Endothelial cell of umbilical vein (primary cell): Measurements from ENCODE around the gene CYTH2. TPM values are rescaled to one million over a fixed set of nuclear protein-coding genes. Genes with fewer than 3 reads are reported as not detected.
"Not testable (repeated sequence)": the region's sequence is repeated elsewhere in the genome, so short reads cannot be mapped to it uniquely, and the experiment has no call there.

Experiments used
- BruUV-seq: library from RNA; stranded (reverse); fragments of 400-500 nt; replicated peaks from 2 replicates; lab custom pipeline; 2021; lab: Mats Ljungman, UMichigan
- CTCF ChIA-PET: fragments of 300-600, 350-600 bp; sonication (Branson Sonifier 250); formaldehyde crosslinking; loops from one replicate; lab custom pipeline; 2021; ENCODE audit warnings: antibody characterized with exemption, inconsistent platforms; lab: Charles Lee
- POLR2A ChIA-PET: fragments of 300-600, 350-600 bp; sonication (Branson Sonifier 250); formaldehyde crosslinking; loops from one replicate; lab custom pipeline; 2021; ENCODE audit warnings: antibody characterized with exemption, inconsistent platforms; lab: Charles Lee
- DNase-seq: peaks from one replicate; pipeline ENCODE4 v3.0.0-alpha.2; 2011; ENCODE audit warnings: low read depth, low spot score
- FAIRE-seq: peaks from 2 replicates; lab custom pipeline; 2011; peaks lifted over from hg19 to GRCh38; lab: Jason Lieb, UNC
- H2AFZ ChIP-seq: 2 replicates; pipeline ENCODE4 v1.6.0; 2012; ENCODE audit warnings: low read depth, low read length, control low read depth, inconsistent platforms
- H3K27ac ChIP-seq: 2 replicates; pipeline ENCODE4 v1.5.1; 2011; ENCODE audit warnings: low read depth, mild to moderate bottlenecking, control low read depth, low read length, moderate library complexity; ENCODE audit not compliant: insufficient read depth
- H3K27me3 ChIP-seq, 2 experiments: 2 replicates each; pipeline versions ENCODE4 v1.6.0 to v1.6.1; 2011; ENCODE audit warnings: low read length in 2 of 2, mixed read lengths in 1 of 2; ENCODE audit not compliant: control insufficient read depth in 2 of 2, insufficient read depth in 2 of 2
- H3K36me3 ChIP-seq, 2 experiments: 2 replicates in 1 of 2; 3 replicates in 1 of 2; pipeline ENCODE4 v1.5.1; 2011; ENCODE audit warnings: low read length in 2 of 2, mild to moderate bottlenecking in 1 of 2, moderate library complexity in 1 of 2; ENCODE audit not compliant: control insufficient read depth in 2 of 2, insufficient read depth in 2 of 2; ENCODE audit errors: extremely low read depth in 1 of 2
- H3K4me1 ChIP-seq: 3 replicates; pipeline ENCODE4 v1.5.1; 2011; ENCODE audit warnings: mild to moderate bottlenecking, low read length; ENCODE audit not compliant: control insufficient read depth, insufficient read depth; ENCODE audit errors: extremely low read depth
- H3K4me2 ChIP-seq: 2 replicates; pipeline ENCODE4 v1.6.1; 2011; ENCODE audit warnings: low read length, control low read depth, mixed read lengths; ENCODE audit not compliant: insufficient read depth
- H3K4me3 ChIP-seq, 3 experiments: fragments of 200-600 bp in 1 of 3; sonication (generic), shearing (Covaris generic) in 1 of 3; replicated peaks in 1 of 3; 2 replicates each; pipeline ENCODE4 v1.5.1; 2011 to 2016; ENCODE audit warnings: control low read depth in 3 of 3, low read length in 3 of 3, mild to moderate bottlenecking in 2 of 3, inconsistent platforms in 1 of 3, low read depth in 1 of 3, moderate library complexity in 1 of 3; ENCODE audit not compliant: insufficient read depth in 1 of 3
- H3K79me2 ChIP-seq: 2 replicates; pipeline ENCODE4 v1.6.0; 2012; ENCODE audit warnings: low read length, inconsistent platforms; ENCODE audit not compliant: control insufficient read depth, insufficient read depth
- H3K9ac ChIP-seq: replicated peaks from 2 replicates; pipeline ENCODE3; 2011; ENCODE audit warnings: low read length, control low read depth; ENCODE audit not compliant: insufficient read depth; ENCODE audit errors: extremely low read depth
- H3K9me1 ChIP-seq: replicated peaks from 3 replicates; pipeline ENCODE4 v1.6.0; 2011; ENCODE audit warnings: mild to moderate bottlenecking, low read length; ENCODE audit not compliant: control insufficient read depth, insufficient read depth; ENCODE audit errors: extremely low read depth
- H3K9me3 ChIP-seq: replicated peaks from 2 replicates; pipeline ENCODE4 v1.5.1; 2012; ENCODE audit warnings: low read length, inconsistent platforms; ENCODE audit not compliant: control insufficient read depth, insufficient read depth
- H4K20me1 ChIP-seq: replicated peaks from 2 replicates; pipeline ENCODE3; 2011; ENCODE audit warnings: mild to moderate bottlenecking, low read length; ENCODE audit not compliant: control insufficient read depth, insufficient read depth; ENCODE audit errors: extremely low read depth
- EZH2 ChIP-seq: IDR thresholded peaks from 2 replicates; pipeline ENCODE4 v1.6.1; 2012; ENCODE audit warnings: borderline replicate concordance, low read depth, mild to moderate bottlenecking, moderate library complexity, low read length, inconsistent platforms; ENCODE audit not compliant: severe bottlenecking
- FOS ChIP-seq: IDR thresholded peaks from 2 replicates; pipeline ENCODE4 v1.6.1; 2011; ENCODE audit warnings: mild to moderate bottlenecking, low read length, moderate library complexity, borderline replicate concordance; ENCODE audit not compliant: insufficient read depth
- GATA2 ChIP-seq: IDR thresholded peaks from 2 replicates; pipeline ENCODE4 v1.7.0; 2011; ENCODE audit warnings: low read depth, mild to moderate bottlenecking, moderate library complexity, mixed read lengths, low read length; ENCODE audit not compliant: insufficient read length, insufficient read depth
- JUN ChIP-seq: IDR thresholded peaks from 2 replicates; pipeline ENCODE4 v1.6.1; 2011; ENCODE audit warnings: borderline replicate concordance, low read depth; ENCODE audit not compliant: insufficient read length, insufficient read depth
- MYC ChIP-seq: IDR thresholded peaks from one replicate; pipeline ENCODE4 v1.6.1; 2011; ENCODE audit warnings: mild to moderate bottlenecking, low read depth, low read length
- POLR2A ChIP-seq: IDR thresholded peaks from 2 replicates; pipeline ENCODE4 v1.6.1; 2012; ENCODE audit warnings: low read depth, mild to moderate bottlenecking, control low read depth, low read length
- POLR2AphosphoS5 ChIP-seq: IDR thresholded peaks from 2 replicates; pipeline ENCODE4 v1.6.1; 2012; ENCODE audit warnings: low read depth, mild to moderate bottlenecking, control low read depth, low read length, moderate library complexity; ENCODE audit not compliant: insufficient read depth
- dilution Hi-C: fragments of 300-500 bp; cut with MboI; formaldehyde crosslinking; loops from one replicate; pipeline ENCODE4 v1.15.0; 2019; ENCODE audit warnings: low sequenced_read_pairs; ENCODE audit not compliant: extremely low pct_ligation_motif_present
- intact Hi-C: fragments of 100-400 bp; cut with micrococcal nuclease; formaldehyde crosslinking; loops from one replicate; pipeline ENCODE4 v1.10.0; 2022
- polyA plus RNA-seq, 4 experiments: library from polyadenylated mRNA; depleted of rRNA in 3 of 4; stranded (reverse) in 3 of 4; unstranded in 1 of 4; fragments of >200 nt; gene quantifications; 2 replicates each; pipeline versions ENCODE4 v1.2.1 to v1.2.3, GENCODE V29; 2011 to 2012; ENCODE audit warnings: missing spikeins in 1 of 4
- total RNA-seq: library from RNA; stranded (reverse); gene quantifications from 2 replicates; pipeline ENCODE4 v1.2.3, GENCODE V29; 2021
- TF ChIP-seq, protein P1 (sequence below): IDR thresholded peaks from 2 replicates; pipeline ENCODE4 v1.6.1; 2011; ENCODE audit not compliant: insufficient read depth, insufficient read length
- TF ChIP-seq, protein P2 (sequence below), 2 donors: IDR thresholded peaks; 1 replicate in 1 of 2; 2 replicates in 1 of 2; pipeline ENCODE4 v1.5.1; 2011; ENCODE audit warnings: low read length in 2 of 2, mild to moderate bottlenecking in 2 of 2, moderate library complexity in 2 of 2, control low read depth in 1 of 2, inconsistent platforms in 1 of 2, low read depth in 1 of 2; ENCODE audit not compliant: insufficient read depth in 1 of 2; ENCODE audit errors: extremely low read depth in 1 of 2

The CYTH2 gene
- total and polyA plus RNA-seq, 2 donors (not counting 3 experiments of a cell fraction or from before 2014, with no cell fraction given) = 98.4 to 119 TPM

DNA sequence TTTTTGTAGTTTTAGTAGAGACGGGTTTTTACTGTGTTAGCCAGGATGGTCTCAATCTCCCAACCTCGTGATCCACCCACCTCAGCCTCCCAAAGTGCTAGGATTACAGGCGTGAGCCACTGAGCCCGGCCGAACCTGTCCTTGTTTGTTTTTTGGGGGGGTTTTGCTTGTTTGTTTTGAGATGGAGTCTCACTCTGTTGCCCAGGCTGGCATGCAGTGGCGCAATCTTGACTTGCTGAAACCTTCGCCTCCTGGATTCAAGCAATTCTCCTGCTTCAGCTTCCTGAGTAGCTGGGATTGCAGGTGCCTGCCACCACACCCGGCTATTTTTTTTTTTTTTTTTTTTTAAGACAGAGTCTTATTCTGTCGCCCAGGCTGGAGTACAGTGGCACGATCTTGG lies 17.5 kb downstream of the CYTH2 start:
- H3K4me2 ChIP-seq, H3K9me3 ChIP-seq, H3K79me2 ChIP-seq, H4K20me1 ChIP-seq, dilution Hi-C loops, BruUV-seq, intact Hi-C loops, H3K27ac ChIP-seq, H2AFZ ChIP-seq, H3K36me3 ChIP-seq, DNase-seq, H3K27me3 ChIP-seq, H3K9ac ChIP-seq, POLR2A ChIA-PET, FAIRE-seq, H3K9me1 ChIP-seq, H3K4me3 ChIP-seq: not testable (repeated sequence)
- CTCF ChIA-PET = interaction anchor here (1.2 to 5.3 kb wide), 5 partner anchors 19 to 144 kb away, joined by 3 to 203 read pairs (median 5); partner anchors contain the start of gene KDELR1
- peaks cover 18% of the 10 kb centered on the region for H3K4me1 ChIP-seq

DNA sequence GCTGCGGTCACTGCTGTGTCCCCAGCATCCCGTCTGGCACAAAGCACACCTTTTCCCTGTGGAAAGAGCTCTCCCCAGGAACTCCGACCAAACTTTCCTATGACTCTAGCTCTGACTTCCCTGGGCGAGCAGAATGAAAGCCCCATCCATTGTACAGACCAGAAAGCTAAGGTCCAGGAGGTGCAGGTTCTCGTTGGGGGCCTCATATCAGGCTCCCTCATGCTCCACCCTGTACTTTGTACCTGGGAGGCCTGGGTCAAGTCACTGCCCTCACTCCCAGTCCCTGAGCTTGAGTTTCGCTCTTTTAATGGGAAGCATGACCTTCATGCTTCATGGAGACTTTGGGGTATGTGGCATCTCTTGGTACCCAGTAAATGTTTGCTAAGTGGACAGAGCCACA lies 18.4 kb downstream of the CYTH2 start:
- Histone ChIP-seq H3K9me1 (no peaks in the 10 kb centered on the region), H3K79me2 (no peaks in the 10 kb centered on the region), H3K27me3 (peaks cover 3 to 7% of the 10 kb centered on the region in 2 experiments), H3K4me1 (peaks cover 10% of the 10 kb centered on the region), H3K36me3 (no peaks in the 10 kb centered on the region), H2AFZ (no peak overlapping the region), H3K27ac (no peak overlapping the region), H3K4me3 (no peak overlapping the region), H3K4me2 (peak overlapping the region; percentile 42), H3K9ac (no peak overlapping the region), H4K20me1 (no peaks in the 10 kb centered on the region), H3K9me3 (no peaks in the 10 kb centered on the region)
- intact Hi-C loops (no loop called here), dilution Hi-C loops (no loop called here)
- TF ChIP-seq, protein P1, sequence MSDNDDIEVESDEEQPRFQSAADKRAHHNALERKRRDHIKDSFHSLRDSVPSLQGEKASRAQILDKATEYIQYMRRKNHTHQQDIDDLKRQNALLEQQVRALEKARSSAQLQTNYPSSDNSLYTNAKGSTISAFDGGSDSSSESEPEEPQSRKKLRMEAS = no peak
- TF ChIP-seq GATA2 (no peak), POLR2A (no peak), POLR2AphosphoS5 (no peak), FOS (no peak), MYC (no peak), EZH2 (no peak), JUN (no peak)
- TF ChIP-seq, protein P2, sequence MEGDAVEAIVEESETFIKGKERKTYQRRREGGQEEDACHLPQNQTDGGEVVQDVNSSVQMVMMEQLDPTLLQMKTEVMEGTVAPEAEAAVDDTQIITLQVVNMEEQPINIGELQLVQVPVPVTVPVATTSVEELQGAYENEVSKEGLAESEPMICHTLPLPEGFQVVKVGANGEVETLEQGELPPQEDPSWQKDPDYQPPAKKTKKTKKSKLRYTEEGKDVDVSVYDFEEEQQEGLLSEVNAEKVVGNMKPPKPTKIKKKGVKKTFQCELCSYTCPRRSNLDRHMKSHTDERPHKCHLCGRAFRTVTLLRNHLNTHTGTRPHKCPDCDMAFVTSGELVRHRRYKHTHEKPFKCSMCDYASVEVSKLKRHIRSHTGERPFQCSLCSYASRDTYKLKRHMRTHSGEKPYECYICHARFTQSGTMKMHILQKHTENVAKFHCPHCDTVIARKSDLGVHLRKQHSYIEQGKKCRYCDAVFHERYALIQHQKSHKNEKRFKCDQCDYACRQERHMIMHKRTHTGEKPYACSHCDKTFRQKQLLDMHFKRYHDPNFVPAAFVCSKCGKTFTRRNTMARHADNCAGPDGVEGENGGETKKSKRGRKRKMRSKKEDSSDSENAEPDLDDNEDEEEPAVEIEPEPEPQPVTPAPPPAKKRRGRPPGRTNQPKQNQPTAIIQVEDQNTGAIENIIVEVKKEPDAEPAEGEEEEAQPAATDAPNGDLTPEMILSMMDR (IDR thresholded peaks at IDR 0.05; ENCODE audit: extremely low read depth in 1 of 2, insufficient read depth in 1 of 2, low read depth in 1 of 2, low read length in 2 of 2) = no peak
- DNase-seq = no peak
- POLR2A ChIA-PET = interaction anchor here (0.6 kb wide), 1 partner anchor 86 kb away, joined by 3 read pairs; no protein-coding TSS in a partner anchor
- BruUV-seq = no TSS peak
- no peak for FAIRE-seq
- CTCF ChIA-PET = interaction anchor here (0.8 to 5.3 kb wide), 9 partner anchors 9 to 173 kb away, joined by 3 to 203 read pairs (median 5); partner anchors contain the start of gene KDELR1
